Dermis blood vessel endothelial cell (primary cell): Measurements from ENCODE around the gene DCAF7. TPM values are rescaled to one million over a fixed set of nuclear protein-coding genes. Genes with fewer than 3 reads are reported as not detected.
A peak's percentile ranks its signal among the peaks of the same experiment; 100 is the strongest.

ENCODE experiments used
- DNase-seq: peaks from one replicate; pipeline ENCODE4 v3.0.0; 2010
- total RNA-seq: library from RNA; depleted of rRNA; stranded (reverse); fragments of >200 nt; gene quantifications from 2 replicates; pipeline ENCODE4 v1.2.3, GENCODE V29; 2014

DCAF7 gene, protein sequence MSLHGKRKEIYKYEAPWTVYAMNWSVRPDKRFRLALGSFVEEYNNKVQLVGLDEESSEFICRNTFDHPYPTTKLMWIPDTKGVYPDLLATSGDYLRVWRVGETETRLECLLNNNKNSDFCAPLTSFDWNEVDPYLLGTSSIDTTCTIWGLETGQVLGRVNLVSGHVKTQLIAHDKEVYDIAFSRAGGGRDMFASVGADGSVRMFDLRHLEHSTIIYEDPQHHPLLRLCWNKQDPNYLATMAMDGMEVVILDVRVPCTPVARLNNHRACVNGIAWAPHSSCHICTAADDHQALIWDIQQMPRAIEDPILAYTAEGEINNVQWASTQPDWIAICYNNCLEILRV
- total RNA-seq, result 27.9 and 55.2 TPM in 2 replicates

DNA sequence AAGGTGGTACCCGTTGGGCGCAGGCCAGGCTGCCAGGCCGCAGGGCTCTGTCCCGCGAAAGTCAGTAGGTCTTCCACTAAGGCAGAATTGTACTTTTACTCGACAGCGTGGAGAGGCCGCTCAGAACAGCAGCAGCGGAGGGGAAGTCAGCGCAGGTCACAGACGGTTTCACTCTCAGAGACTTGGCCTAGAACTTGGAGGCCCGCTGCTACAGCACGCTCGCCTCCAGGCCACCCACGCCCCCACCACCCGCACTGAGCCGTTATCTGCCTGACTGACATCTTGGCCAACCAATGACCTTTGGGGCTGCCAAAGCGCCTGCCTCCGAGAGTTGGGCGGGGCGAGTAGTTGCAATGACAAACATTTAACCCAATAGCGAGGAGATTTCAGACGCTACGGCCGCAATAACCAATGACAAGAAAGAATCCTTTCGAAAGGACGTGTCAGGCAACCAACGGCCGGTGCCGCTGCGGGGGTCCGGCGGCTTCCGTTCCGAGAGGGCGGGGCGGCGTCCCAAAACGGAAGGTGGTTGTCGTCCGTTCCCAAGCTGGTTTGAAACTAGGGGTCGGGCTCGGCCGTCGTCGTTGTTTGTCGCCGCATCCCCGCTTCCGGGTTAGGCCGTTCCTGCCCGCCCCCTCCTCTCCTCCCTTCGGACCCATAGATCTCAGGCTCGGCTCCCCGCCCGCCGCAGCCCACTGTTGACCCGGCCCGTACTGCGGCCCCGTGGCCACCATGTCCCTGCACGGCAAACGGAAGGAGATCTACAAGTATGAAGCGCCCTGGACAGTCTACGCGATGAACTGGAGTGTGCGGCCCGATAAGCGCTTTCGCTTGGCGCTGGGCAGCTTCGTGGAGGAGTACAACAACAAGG lies at the start of gene DCAF7:
DCAF7 (plus strand) TSS at position 532 of the 871 bp plus-strand sequence; CDS start at position 733, 201 bp downstream.
- peak; percentile 100 for DNase-seq

DNA sequence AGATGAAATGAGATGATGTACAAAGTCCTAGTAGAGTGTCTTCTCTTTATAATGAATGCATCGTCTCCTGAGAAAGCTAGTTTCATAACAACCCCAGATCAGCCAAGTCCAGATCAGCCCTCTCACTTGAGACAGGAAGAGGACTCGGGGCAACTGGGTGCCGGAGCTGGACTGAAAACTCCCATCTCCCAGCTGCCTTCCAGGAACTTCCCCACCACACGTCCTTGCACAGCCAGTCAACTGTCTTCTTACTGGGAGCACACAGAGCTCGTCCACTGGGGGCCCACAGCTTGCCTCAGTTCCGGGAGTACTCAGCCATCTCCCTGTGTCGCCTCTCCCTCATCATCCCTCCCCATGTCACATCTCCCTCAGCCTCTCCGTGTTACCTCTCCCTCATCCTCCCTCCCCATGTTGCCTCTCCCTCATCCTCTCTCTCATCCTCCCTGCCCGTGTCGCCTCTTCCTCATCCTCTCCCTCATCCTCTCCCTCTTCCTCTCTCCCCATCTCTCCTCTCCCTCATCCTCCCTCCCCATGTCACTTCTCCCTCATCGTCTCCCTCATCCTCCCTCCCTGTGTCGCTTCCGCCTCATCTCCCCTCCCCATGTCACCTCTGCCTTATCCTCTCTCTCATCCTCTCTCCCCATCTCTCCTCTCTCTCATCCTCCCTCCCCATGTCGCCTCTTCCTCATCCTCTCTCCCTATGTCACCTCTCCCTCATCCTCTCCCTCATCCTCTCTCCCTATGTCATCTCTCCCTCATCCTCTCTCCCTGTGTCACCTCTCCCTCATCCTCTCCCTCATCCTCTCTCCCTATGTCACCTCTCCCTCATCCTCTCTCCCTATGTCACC lies 49.5 kb upstream of the DCAF7 start:
- DNase-seq, result no peak

DNA sequence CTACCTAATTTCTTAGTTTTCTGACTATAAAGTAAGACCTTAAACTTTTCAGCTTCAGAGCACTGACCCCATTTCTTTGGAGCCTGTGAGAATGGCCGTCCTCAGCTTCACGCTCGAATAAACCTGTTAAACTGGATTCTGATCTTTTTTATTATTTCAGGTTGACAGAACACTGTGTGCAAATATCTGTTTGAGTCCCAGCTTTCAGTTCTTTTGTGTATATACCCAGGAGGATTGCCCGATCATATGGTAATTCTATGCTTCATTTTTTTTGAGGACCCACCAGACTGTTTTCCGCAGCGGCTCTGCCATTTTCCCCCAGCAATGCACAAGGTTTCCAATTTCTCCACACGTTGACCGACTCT lies 47.0 kb upstream of the DCAF7 start:
- DNase-seq, result no peak

DNA sequence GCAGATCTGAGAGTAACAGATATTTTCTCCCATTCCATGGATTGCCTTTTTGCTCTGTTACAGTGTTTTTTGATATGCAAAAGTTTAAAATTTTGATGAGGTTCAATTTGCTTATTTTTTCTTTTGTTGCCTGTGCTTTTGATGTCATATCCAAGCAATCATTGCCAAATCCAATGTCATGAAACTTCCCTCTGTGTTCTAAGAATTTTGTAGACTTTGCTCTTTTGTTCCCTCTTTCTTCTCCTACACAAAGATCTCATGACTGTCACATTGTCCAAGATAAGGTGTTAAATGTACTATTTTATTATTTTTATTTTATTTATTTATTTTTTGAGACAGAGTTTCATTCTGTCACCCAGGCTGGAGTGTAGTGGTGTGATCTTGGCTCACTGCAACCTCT lies 46.0 kb upstream of the DCAF7 start:
- DNase-seq, result no peak

DNA sequence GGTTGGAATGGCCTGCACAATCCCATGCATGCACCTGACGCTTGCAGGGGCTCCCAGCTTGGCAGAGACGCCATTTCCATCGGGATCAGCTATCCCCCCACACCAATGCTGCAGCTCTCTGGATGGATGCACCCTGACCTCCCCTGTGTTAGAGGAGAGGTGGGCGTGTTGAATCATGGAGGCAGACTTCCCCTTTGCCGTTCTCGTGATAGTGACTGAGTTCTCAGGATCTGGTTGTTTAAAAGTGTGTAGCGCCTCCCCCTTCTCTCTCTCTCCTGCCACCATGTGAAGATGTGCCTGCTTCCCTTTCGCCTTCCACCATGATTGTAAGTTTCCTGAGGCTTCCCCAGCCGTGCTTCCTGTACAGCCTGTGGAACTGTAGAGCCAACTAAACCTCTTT lies 44.9 kb upstream of the DCAF7 start:
- DNase-seq, result no peak

DNA sequence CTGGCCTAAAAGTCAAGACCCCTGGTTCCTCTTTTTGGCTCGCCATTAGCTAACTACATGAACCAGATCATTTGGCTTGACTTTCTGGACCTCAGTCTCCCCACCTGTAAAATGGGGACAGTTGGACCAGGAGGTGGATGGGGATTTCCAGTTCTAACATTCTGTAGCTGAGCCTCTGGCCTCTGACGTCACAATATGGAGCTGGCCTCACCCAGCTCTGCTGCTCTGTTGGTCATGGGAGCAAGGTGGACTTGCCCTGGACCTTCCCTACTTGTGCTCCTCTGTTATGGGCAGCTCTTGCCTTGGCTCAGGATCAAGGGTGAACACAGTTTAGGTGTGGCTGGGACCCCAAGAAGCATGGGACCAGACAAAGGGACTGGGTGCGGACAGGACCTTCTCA lies 43.6 kb upstream of the DCAF7 start:
- DNase-seq, result no peak

DNA sequence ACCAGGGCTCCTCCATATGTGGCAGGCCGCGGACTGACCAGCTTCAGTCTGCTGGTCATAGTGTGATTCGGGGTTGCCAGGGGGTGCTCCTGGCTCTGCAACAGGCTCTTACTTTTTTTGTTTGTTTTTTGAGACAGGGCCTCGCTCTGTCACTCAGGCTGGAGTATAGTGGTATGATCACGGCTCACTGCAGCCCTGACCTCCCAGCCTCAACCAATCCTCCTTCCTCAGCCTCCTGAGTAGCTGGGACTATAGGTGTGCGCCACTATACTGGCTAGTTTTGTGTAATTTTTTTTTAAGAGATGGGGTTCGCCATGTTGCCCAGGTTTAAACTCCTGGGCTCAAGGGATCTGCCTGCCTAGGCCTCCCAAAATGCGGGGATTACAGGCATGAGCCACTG lies 38.9 kb upstream of the DCAF7 start:
- no peak for DNase-seq

DNA sequence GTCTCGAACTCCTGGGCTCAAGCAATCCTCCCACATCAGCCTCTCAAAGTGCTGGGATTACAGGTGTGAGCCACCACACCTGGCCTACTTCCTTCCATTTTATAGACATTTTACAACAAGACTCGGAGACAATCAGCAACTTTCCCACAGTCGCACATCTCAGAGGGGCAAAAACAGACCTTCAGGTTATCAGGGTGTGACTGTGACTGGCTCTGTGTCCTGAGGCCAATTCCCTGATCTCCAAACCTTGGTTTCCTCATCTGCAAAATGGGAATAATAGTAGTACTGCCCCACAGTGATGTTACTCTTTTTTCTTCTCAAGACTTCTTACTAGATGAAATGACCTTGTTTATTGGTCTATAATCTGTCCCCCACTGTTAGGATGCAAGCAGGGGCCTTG lies 37.9 kb upstream of the DCAF7 start:
- DNase-seq, result no peak

DNA sequence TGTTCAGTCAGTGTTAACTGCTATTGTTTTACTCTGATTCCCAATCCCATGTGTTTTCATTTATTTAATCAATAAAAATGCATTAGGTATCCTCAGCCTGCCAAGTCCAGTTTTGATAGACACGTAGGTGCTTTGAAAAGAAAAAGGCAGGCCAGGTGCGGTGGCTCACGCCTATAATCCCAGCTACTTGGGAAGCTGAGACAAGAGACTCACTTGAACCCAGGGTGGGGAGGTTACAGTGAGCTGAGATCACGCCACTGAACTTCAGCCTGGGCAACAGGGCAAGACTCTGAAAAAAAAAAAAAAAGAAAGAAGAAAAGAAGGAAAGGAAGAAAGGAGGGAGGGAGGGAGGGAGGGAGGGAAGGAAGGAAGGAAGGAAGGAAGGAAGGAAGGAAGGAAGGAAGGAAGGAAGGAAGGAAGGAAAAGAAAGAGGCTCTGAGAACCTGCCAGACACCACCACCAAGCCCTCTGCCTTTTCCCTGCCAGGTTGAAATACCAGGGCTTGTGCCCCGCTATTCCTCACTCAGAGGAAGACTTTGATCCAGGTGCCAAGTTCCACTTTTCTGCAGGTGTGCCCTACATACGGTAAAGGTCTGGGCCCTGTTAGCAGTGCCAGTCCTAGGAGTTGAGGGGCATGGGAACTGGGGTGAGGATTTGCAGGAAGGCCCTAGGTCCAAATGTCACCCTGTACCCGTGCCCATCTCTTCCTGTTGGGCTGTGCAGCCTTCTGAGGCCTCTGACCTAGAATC lies 37.2 kb upstream of the DCAF7 start:
- no peak for DNase-seq

DNA sequence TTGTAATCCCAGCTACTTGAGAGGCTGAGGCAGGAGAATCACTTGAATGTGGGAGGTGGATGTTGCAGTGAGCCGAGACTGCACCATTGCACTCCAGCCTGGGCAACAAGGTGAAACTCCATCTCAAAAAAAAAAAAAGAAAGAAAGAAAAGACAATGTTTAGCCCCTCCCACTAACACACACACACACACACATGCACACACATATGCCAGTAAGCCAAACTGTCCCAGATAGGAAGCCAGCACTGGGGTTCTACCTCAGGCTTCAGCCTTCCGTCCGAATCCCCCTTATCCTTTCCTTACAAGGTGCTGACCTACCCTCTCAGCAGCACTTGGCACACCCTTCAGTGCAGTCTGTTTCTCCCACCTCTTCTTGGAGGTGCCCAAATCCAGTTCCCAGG lies 35.8 kb upstream of the DCAF7 start:
- DNase-seq, result no peak

DNA sequence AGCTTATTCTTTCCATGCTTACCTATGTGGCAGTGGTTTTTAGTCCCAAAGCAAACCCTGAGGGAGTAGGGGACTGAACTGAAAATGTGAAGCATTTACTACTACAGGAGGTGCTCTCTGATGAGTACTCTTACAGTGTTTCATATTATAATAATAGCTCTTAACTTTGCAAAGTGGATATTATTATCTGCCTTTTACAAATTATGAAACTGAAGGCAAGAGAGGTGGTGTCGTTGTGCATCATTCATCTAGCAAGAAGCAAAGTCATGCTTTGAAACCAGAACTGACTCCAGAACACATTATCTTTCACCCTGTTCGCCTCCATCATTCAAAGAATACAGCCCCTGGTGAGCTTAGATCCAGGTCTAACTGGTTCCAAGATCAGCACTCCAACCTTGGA lies 35.3 kb upstream of the DCAF7 start:
- no peak for DNase-seq

DNA sequence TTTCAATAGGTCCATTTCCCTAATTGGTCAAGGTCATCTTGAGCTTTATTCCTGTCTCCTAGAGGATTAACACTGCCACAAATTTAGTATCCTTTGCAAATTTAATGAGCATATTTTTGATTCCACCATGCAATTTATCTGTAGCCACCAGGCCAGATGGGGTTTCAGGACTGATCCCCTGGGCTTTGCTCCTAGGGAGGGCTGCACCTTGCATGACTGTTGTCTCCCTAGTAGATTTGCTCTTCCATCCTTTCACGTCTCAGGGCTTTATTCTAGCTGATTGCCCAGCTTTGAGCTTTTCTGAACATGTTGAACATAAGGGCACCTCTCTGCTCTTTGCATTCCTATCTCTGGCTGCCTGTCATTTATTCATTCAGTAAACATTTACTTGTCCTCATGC lies 34.9 kb upstream of the DCAF7 start:
- DNase-seq, result no peak

DNA sequence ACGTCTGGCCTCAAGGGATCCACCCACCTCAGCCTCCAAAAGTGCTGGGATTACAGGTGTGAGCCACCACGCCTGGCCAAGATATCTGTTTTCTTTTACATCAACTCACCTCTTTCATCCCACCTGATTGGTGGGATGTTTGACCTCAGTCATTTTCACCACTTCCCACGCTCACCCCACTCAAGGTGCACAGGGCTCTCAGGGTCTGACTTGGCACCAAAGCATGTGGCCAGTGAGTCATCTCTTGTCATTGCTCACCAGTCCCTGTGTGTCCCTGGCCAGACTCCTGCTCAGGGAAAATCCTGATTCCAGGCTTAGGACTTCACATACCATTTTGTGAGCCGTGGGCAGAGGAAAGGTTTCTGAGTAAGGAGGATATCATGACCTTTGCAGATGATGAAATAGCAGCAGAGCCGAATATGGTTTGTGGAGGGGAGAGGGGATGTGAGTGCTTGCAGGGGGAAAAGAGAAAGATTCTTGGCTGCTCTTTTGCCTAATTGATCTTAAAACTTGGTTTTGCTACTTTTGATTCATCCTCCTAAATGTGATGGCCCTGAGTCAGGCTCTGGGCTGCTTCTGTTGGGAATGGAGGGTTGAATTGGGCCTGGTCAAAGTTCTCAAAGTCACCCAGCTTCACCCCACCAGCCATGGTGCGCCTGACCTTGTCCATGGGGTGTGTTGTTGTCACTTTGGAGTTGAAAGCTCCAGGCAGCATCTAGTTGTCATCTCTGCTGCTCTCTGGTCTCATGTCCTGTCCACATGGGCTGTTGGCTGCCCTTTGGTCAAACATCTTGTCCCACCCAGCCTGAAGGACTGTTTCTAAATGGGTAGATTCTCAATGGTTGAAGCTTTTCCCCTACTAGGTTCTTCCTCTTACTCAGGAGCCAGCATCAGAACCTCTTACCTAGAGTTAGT lies 33.1 kb upstream of the DCAF7 start:
- no peak for DNase-seq

DNA sequence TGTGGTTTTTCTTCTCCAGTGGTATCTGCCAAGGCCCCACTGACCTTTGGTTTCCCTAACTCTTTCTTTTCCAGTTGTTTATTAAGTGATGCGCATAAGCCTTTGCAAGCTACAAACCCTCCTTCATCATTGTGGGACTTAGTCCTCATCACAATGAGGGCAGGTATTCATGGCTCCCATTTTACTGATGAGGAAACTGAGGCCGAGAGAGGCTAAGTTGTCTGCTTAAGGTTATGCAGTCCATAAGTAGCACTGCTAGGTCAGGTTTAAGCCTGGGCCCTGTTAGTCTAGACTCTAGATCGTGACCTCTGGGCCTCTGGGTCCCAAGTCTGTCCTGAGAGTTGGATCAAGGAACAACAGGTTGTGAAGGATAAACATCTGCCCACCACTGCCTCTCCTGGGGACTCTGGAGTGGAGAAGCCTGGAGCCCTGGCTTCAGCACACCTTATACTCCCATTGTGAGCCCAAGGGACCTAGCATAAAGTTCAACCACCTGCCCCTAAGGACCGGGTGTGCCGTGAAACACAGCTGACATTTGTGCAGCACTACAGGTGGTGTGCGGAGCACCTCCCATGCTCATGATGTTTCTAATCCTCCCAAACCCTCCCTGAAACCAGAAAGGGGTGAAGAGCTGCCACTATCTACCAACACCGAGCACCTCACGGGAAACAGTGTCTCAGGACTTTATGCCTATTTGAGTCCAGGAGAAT lies 32.3 kb upstream of the DCAF7 start:
- DNase-seq, result no peak

DNA sequence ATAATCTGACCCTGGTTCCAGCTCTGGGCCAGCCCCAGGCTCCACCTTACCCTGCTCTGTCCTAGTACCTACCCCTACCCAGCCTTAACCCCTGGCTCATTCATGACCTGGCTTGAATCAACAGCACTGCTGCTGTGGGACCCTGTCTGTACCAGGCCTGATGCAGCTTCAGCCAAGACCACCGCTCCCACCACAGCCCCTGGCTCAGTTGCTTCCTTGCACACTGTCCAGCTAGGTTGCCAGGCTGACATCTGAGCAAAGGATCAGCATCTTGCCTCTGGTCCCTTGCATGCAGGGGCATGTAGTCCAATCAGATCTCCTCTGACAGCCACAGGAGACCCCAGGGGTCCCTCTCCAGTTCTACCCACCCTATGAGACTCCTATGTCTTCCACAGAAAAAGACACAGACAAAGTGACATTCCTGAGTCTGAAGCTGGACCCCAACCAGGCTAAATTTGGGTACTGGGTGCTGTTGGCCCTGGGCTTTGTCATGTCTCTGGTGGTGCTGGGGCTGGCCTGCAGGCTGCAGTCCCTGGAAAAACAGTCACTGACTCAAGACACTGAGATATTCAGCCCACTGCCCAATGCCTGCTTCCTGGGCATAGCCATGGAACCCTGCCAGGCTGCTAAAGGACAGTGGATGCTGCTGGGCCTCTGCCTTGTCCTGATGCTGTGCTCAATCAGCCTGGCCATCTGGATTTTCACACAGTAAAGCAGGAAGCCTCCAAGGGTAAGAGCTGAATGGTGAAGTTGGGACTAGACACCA lies 31.0 kb upstream of the DCAF7 start:
- DNase-seq, result no peak

DNA sequence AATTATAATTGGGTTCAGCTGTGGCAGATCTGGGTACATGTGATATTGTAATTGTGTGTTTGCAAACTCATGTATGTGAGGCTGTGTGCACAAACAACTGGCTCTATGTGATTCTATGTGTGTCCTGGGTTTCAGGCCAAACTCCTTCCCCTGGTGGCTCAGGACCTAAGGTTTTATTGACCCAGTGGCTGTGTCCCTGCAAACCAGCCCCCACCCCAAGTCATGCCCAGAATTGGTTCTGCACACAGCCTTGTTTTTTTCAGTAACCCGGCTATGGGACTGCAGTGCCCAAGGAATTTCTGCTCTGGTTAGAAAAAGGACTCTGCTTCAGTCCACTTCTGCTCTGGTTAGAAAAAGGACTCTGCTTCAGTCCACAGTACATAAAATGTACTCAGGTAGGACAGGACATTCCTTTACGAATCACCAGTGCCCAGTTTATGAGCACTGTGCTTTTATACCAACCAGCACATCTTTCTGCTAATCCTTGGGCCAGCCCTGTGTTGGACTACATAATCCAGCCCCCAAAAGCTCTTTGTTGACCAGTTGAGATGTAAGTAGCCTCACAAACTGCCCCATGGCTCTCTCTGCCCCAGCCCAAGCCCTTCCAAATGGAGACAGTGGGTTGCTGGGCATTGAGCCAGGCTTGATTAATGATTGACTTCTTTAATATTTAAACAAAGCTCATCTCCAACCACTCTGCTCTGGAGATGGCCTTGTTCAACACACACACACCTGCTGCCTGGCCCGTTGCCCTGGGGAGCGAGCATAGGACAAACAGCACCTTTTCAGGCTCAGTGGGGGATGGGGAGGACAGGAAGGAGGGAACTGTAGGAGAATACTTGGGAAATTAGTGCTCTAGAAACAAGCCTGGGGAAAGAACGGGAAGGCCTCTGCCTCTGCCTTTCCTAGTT lies 30.1 kb upstream of the DCAF7 start:
- no peak for DNase-seq

DNA sequence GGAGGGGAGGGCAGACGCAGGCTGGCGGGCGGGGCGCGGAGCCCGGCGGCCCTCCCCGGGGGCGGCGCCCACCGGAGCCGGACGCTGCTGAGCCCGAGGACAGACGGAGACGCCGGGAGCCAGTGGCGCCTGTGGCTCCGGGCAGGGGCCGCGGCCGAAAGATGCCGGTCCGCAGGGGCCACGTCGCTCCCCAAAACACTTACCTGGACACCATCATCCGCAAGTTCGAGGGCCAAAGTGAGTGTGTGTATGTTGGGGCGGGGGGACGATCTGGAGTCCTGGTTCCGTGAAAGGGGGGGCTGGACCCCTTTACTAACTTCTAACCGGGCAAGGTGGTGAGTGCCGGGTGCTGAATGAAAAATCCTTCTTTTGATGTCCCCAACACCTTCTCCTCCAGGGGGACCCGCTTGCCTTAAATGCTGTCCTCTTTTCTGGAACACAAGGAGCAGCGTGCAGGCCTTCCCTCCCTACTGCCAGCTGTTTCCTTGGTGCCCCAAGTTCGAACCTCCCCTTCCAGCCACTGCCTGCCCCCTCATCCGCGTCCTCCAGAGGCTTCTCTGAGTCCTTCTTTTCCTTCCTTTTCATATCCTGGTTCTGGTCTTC lies 26.9 kb upstream of the DCAF7 start, which contains the start of gene KCNH6:
KCNH6 (plus strand) TSS at position 106 of the 603 bp plus-strand sequence; CDS start at position 162, 56 bp downstream.
- DNase-seq, result no peak

DNA sequence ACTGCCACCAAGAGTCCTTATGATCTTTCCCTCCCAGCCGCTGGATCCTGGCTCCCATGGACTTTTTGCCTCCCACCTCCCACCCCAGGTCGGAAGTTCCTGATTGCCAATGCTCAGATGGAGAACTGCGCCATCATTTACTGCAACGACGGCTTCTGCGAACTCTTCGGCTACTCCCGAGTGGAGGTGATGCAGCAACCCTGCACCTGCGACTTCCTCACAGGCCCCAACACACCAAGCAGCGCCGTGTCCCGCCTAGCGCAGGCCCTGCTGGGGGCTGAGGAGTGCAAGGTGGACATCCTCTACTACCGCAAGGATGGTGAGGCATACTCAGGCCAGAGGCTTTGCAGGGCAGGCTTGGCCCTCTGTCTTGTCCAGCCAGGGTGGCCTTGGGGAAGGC lies 26.2 kb upstream of the DCAF7 start:
- no peak for DNase-seq
